PC-3 (cell line): ENCODE data around the gene RFLNA.

Experiments
- EZH2 ChIP-seq: fragments of 300-600 bp; sonication (generic); IDR thresholded peaks from one replicate; pipeline ENCODE4 v1.6.1; 2017; ENCODE audit warnings: antibody characterized with exemption, mild to moderate bottlenecking, low read length; ENCODE audit not compliant: unreplicated experiment
- TF ChIP-seq, protein P1 (sequence below): fragments of 300-600 bp; sonication (generic); conservative IDR thresholded peaks from 2 replicates; pipeline ENCODE4 v1.5.1; 2017; ENCODE audit warnings: antibody characterized with exemption, low read depth, mild to moderate bottlenecking, low read length

DNA sequence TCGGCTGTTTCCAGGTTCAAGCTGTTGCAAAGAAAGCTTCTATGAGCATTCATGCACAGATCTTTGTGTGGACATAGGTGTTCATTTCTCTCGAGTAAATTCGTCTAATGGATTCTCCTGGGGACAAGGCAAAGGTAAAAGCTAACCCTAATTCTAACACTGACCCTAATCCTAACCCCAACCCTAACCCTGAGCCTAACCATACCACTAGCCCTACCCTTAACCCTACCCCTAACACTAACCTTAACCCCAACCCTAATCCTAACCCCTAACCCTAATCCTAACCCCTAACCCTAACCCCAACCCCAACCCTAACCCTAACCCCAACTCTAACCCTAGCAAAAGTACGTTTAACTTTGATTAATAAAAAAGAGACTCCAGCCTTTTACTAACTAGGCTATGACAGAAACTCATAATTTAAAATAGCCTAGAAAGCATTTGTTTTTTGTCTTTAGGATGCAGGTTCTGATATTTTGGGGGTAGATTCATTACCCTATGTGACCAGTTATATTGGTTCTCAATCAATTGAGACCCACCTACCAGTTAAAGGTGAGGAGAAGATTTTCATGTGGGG is 27.6 kb upstream of the RFLNA start:
- TF ChIP-seq EZH2, result no peak
- TF ChIP-seq, protein P1, sequence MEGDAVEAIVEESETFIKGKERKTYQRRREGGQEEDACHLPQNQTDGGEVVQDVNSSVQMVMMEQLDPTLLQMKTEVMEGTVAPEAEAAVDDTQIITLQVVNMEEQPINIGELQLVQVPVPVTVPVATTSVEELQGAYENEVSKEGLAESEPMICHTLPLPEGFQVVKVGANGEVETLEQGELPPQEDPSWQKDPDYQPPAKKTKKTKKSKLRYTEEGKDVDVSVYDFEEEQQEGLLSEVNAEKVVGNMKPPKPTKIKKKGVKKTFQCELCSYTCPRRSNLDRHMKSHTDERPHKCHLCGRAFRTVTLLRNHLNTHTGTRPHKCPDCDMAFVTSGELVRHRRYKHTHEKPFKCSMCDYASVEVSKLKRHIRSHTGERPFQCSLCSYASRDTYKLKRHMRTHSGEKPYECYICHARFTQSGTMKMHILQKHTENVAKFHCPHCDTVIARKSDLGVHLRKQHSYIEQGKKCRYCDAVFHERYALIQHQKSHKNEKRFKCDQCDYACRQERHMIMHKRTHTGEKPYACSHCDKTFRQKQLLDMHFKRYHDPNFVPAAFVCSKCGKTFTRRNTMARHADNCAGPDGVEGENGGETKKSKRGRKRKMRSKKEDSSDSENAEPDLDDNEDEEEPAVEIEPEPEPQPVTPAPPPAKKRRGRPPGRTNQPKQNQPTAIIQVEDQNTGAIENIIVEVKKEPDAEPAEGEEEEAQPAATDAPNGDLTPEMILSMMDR, result no peak
